HEK293 (cell line): ENCODE results near the gene LARGE1.
A peak's percentile ranks its signal among the peaks of the same experiment; 100 is the strongest.

Experiments
- KLF16 ChIP-seq: fragments of 450-650 bp; formaldehyde crosslinking; IDR thresholded peaks from 2 replicates; pipeline ENCODE4 v1.5.1; 2017; ENCODE audit warnings: missing biosample characterization, missing genetic modification characterization
- MEIS1 ChIP-seq: sonication (generic); formaldehyde crosslinking; IDR thresholded peaks from 2 replicates; pipeline ENCODE4 v1.8.1; 2022; ENCODE audit warnings: missing genetic modification reagents, mild to moderate bottlenecking, borderline replicate concordance
- MYNN ChIP-seq: fragments of 450-650 bp; formaldehyde crosslinking; IDR thresholded peaks from 2 replicates; pipeline ENCODE4 v1.5.1; 2016; ENCODE audit warnings: missing biosample characterization, missing genetic modification characterization, borderline replicate concordance
- RBAK ChIP-seq: fragments of 450-650 bp; formaldehyde crosslinking; IDR thresholded peaks from 2 replicates; pipeline ENCODE4 v1.5.1; 2016; ENCODE audit warnings: missing biosample characterization, missing genetic modification characterization
- YY1 ChIP-seq: fragments of 450-650 bp; formaldehyde crosslinking; IDR thresholded peaks from 2 replicates; pipeline ENCODE4 v1.5.1; 2018; ENCODE audit warnings: missing biosample characterization, missing genetic modification characterization
- ZBTB21 ChIP-seq: fragments of 450-650 bp; formaldehyde crosslinking; IDR thresholded peaks from 2 replicates; pipeline ENCODE4 v1.5.1; 2017; ENCODE audit warnings: missing biosample characterization, missing genetic modification characterization
- ZNF140 ChIP-seq: fragments of 450-650 bp; formaldehyde crosslinking; IDR thresholded peaks from 2 replicates; pipeline ENCODE4 v1.5.1; 2016; ENCODE audit warnings: missing biosample characterization, missing genetic modification characterization
- ZNF48 ChIP-seq: fragments of 450-650 bp; formaldehyde crosslinking; IDR thresholded peaks from 2 replicates; pipeline ENCODE4 v1.5.1; 2016; ENCODE audit warnings: missing biosample characterization, missing genetic modification characterization
- ZNF747 ChIP-seq: fragments of 450-650 bp; formaldehyde crosslinking; IDR thresholded peaks from 2 replicates; pipeline ENCODE4 v1.5.1; 2016; ENCODE audit warnings: missing biosample characterization, missing genetic modification characterization
- ZNF843 ChIP-seq: fragments of 450-650 bp; formaldehyde crosslinking; IDR thresholded peaks from 2 replicates; pipeline ENCODE4 v1.5.1; 2016; ENCODE audit warnings: missing biosample characterization, missing genetic modification characterization
- TF ChIP-seq, protein P1 (sequence below): fragments of 450-650 bp; formaldehyde crosslinking; IDR thresholded peaks from 2 replicates; pipeline ENCODE4 v1.5.1; 2016; ENCODE audit warnings: missing biosample characterization, missing genetic modification characterization
- TF ChIP-seq, protein P2 (sequence below): fragments of 450-650 bp; formaldehyde crosslinking; IDR thresholded peaks from 2 replicates; pipeline ENCODE4 v1.5.1; 2017; ENCODE audit warnings: missing biosample characterization, mild to moderate bottlenecking, missing genetic modification characterization, moderate library complexity
- TF ChIP-seq, protein P3 (sequence below): fragments of 450-650 bp; formaldehyde crosslinking; IDR thresholded peaks from 2 replicates; pipeline ENCODE4 v1.5.1; 2016; ENCODE audit warnings: missing biosample characterization, missing genetic modification characterization
- TF ChIP-seq, protein P4 (sequence below): fragments of 450-650 bp; formaldehyde crosslinking; IDR thresholded peaks from 2 replicates; pipeline ENCODE4 v1.5.1; 2016; ENCODE audit warnings: missing biosample characterization, missing genetic modification characterization, low read depth

DNA sequence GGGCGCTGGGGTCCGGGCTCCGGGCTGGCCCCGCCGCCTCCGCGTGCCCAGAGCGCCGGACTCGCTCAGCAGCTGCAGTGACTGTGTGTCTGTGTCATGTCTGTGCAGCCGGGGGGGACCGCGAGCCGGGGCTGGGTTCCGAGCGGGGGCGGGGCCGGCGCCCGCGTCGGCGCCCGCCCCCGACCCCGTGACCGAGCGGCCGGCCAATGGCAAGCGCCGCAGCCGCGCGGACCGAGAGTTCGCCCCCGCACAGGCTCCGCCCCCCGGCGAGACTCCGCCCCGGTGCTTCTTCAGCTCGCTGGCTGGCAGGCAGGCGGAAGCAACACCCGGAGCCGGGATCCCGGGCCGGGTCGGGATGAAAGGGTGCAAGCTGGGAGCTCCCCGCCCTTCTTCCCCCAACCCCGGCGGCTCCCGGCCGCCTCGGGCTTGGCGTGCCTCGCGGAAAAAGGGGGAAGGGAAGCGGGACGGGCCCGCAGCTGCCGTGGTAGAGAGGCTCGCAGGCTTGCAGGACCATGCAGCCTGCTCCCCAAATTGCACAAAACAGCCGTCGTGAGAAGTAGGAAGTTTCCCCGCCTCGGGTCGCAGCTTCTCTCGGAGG is 750 bp upstream of the LARGE1 start:
- TF ChIP-seq, protein P1, sequence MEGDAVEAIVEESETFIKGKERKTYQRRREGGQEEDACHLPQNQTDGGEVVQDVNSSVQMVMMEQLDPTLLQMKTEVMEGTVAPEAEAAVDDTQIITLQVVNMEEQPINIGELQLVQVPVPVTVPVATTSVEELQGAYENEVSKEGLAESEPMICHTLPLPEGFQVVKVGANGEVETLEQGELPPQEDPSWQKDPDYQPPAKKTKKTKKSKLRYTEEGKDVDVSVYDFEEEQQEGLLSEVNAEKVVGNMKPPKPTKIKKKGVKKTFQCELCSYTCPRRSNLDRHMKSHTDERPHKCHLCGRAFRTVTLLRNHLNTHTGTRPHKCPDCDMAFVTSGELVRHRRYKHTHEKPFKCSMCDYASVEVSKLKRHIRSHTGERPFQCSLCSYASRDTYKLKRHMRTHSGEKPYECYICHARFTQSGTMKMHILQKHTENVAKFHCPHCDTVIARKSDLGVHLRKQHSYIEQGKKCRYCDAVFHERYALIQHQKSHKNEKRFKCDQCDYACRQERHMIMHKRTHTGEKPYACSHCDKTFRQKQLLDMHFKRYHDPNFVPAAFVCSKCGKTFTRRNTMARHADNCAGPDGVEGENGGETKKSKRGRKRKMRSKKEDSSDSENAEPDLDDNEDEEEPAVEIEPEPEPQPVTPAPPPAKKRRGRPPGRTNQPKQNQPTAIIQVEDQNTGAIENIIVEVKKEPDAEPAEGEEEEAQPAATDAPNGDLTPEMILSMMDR = no peak
- TF ChIP-seq ZNF140 (tag by site-specific recombination) = no peak
- no peak for TF ChIP-seq MEIS1
- TF ChIP-seq MYNN (tag by site-specific recombination) = no peak
- TF ChIP-seq YY1 (tag by site-specific recombination) = peak; percentile 54; the same call in 1 of the 2 replicates
- TF ChIP-seq ZNF48 = no peak
- TF ChIP-seq, protein P2, sequence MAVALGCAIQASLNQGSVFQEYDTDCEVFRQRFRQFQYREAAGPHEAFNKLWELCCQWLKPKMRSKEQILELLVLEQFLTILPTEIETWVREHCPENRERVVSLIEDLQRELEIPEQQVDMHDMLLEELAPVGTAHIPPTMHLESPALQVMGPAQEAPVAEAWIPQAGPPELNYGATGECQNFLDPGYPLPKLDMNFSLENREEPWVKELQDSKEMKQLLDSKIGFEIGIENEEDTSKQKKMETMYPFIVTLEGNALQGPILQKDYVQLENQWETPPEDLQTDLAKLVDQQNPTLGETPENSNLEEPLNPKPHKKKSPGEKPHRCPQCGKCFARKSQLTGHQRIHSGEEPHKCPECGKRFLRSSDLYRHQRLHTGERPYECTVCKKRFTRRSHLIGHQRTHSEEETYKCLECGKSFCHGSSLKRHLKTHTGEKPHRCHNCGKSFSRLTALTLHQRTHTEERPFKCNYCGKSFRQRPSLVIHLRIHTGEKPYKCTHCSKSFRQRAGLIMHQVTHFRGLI (tag by site-specific recombination) = no peak
- no peak for TF ChIP-seq ZNF843 (tag by site-specific recombination)
- no peak for TF ChIP-seq RBAK
- no peak for TF ChIP-seq ZBTB21 (tag by site-specific recombination)
- TF ChIP-seq, protein P3, sequence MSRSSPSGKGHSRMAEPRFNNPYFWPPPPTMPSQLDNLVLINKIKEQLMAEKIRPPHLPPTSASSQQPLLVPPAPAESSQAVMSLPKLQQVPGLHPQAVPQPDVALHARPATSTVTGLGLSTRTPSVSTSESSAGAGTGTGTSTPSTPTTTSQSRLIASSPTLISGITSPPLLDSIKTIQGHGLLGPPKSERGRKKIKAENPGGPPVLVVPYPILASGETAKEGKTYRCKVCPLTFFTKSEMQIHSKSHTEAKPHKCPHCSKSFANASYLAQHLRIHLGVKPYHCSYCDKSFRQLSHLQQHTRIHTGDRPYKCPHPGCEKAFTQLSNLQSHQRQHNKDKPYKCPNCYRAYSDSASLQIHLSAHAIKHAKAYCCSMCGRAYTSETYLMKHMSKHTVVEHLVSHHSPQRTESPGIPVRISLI (tag by site-specific recombination) = no peak
- TF ChIP-seq KLF16 (tag by site-specific recombination) = peak; percentile 80
- no peak for TF ChIP-seq ZNF747 (tag by site-specific recombination)
- TF ChIP-seq, protein P4, sequence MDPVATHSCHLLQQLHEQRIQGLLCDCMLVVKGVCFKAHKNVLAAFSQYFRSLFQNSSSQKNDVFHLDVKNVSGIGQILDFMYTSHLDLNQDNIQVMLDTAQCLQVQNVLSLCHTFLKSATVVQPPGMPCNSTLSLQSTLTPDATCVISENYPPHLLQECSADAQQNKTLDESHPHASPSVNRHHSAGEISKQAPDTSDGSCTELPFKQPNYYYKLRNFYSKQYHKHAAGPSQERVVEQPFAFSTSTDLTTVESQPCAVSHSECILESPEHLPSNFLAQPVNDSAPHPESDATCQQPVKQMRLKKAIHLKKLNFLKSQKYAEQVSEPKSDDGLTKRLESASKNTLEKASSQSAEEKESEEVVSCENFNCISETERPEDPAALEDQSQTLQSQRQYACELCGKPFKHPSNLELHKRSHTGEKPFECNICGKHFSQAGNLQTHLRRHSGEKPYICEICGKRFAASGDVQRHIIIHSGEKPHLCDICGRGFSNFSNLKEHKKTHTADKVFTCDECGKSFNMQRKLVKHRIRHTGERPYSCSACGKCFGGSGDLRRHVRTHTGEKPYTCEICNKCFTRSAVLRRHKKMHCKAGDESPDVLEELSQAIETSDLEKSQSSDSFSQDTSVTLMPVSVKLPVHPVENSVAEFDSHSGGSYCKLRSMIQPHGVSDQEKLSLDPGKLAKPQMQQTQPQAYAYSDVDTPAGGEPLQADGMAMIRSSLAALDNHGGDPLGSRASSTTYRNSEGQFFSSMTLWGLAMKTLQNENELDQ (tag by site-specific recombination) = no peak
